Measurements from ENCODE around the gene CHCHD6. TPM values are rescaled to one million over a fixed set of nuclear protein-coding genes. Genes with fewer than 3 reads are reported as not detected.

The CHCHD6 gene
- total RNA-seq, 4 donors from 2014 or later = 7.5 to 21.9 (median 16.3) TPM

GRCh38 chr3:126855374-126855773 is 151.3 kb downstream of the CHCHD6 start:
- DNase-seq = no peak
- Histone ChIP-seq H3K27ac (no peak overlapping the region), H3K36me3 (no peaks in the 10 kb centered on the region), H3K9me3 (no peaks in the 10 kb centered on the region), H3K4me1 (peaks cover 0 to 11% (median 0%) of the 10 kb centered on the region in 3 donors), H3K27me3 (no peaks in the 10 kb centered on the region), H3K4me3 (no peak overlapping the region)
- intact Hi-C loops (cut with DNase I) = no loop called here
- TF ChIP-seq POLR2A (IDR thresholded peaks at IDR 0.05) (no peak), CTCF (IDR thresholded peaks at IDR 0.05) (no peak)
- WGBS, 2 donors = 100% methylated on average over 2 to 3 of the region's 4 CpGs

- Histone ChIP-seq H3K4me3 (no peak overlapping the region), H3K27me3 (no peaks in the 10 kb centered on the region), H3K36me3 (no peaks in the 10 kb centered on the region), H3K9me3 (no peaks in the 10 kb centered on the region), H3K27ac (no peak overlapping the region), H3K4me1 (peaks cover 0 to 6% (median 0%) of the 10 kb centered on the region in 3 donors)
- no peak for DNase-seq
- TF ChIP-seq CTCF (IDR thresholded peaks at IDR 0.05) = no peak
- TF ChIP-seq POLR2A (IDR thresholded peaks at IDR 0.05) = no peak
- 83 to 92% methylated on average over 3 to 4 of the region's 6 CpGs for WGBS, 2 donors
- intact Hi-C loops (cut with DNase I) = no loop called here
Observed at GRCh38 chr3:126857928-126858327, 153.9 kb downstream of the CHCHD6 start.

- Histone ChIP-seq H3K27me3 (no peaks in the 10 kb centered on the region), H3K4me3 (no peak overlapping the region), H3K36me3 (no peaks in the 10 kb centered on the region), H3K4me1 (peaks cover 0 to 6% (median 0%) of the 10 kb centered on the region in 3 donors), H3K27ac (no peak overlapping the region), H3K9me3 (no peaks in the 10 kb centered on the region)
- WGBS, 2 donors = 79 to 84% methylated on average over 6 to 8 of the region's 11 CpGs
- intact Hi-C loops (cut with DNase I) = no loop called here
- no peak for TF ChIP-seq POLR2A (IDR thresholded peaks at IDR 0.05)
- no peak for TF ChIP-seq CTCF (IDR thresholded peaks at IDR 0.05)
- DNase-seq = no peak
Observed at GRCh38 chr3:126858401-126858800, 154.4 kb downstream of the CHCHD6 start.

GRCh38 chr3:126858887-126859286 is 154.8 kb downstream of the CHCHD6 start:
- Histone ChIP-seq H3K27ac (no peak overlapping the region), H3K27me3 (no peaks in the 10 kb centered on the region), H3K36me3 (no peaks in the 10 kb centered on the region), H3K4me1 (peaks cover 0 to 6% (median 0%) of the 10 kb centered on the region in 3 donors), H3K4me3 (no peak overlapping the region), H3K9me3 (no peaks in the 10 kb centered on the region)
- TF ChIP-seq POLR2A (IDR thresholded peaks at IDR 0.05) (no peak), CTCF (IDR thresholded peaks at IDR 0.05) (no peak)
- intact Hi-C loops (cut with DNase I) = no loop called here
- DNase-seq = no peak
- WGBS, 2 donors = 45 to 60% methylated on average over 8 to 10 of the region's 10 CpGs

- H3K27me3 ChIP-seq = no peaks in the 10 kb centered on the region
- WGBS, 2 donors = 85 to 87% methylated on average over 11 to 12 of the region's 16 CpGs
- intact Hi-C loops (cut with DNase I) = no loop called here
- no peak for DNase-seq
- H3K4me1 ChIP-seq = peaks cover 0 to 6% (median 0%) of the 10 kb centered on the region in 3 donors
- TF ChIP-seq POLR2A (IDR thresholded peaks at IDR 0.05) (no peak), CTCF (IDR thresholded peaks at IDR 0.05) (no peak)
- H3K36me3 ChIP-seq = no peaks in the 10 kb centered on the region
- H3K27ac ChIP-seq = no peak overlapping the region
- no peak overlapping the region for H3K4me3 ChIP-seq
- H3K9me3 ChIP-seq = no peaks in the 10 kb centered on the region
Observed at GRCh38 chr3:126859415-126860246, 155.6 kb downstream of the CHCHD6 start.
